GM19452 (cell line): Measurements from ENCODE around the gene TM4SF4.

Experiments
- ATAC-seq: cut with Tn5 transposase; IDR thresholded peaks from one replicate; pipeline ENCODE4 v1.9.1; 2021; ENCODE audit not compliant: unreplicated experiment

The TM4SF4 gene

GRCh38 chr3:149454746-149455145, 19.8 kb upstream of the TM4SF4 start:
- ATAC-seq, result no peak

GRCh38 chr3:149455366-149455765, 19.1 kb upstream of the TM4SF4 start:
- ATAC-seq, result no peak

- no peak for ATAC-seq
Observed at GRCh38 chr3:149455989-149456388, 18.5 kb upstream of the TM4SF4 start.

- no peak for ATAC-seq
Observed at GRCh38 chr3:149459491-149460059, 14.9 kb upstream of the TM4SF4 start.

GRCh38 chr3:149460117-149460516, 14.4 kb upstream of the TM4SF4 start:
- no peak for ATAC-seq

- ATAC-seq, result no peak
Observed at GRCh38 chr3:149462051-149462450, 12.4 kb upstream of the TM4SF4 start.

GRCh38 chr3:149462581-149463011, 11.9 kb upstream of the TM4SF4 start:
- no peak for ATAC-seq

GRCh38 chr3:149463921-149464320, 10.6 kb upstream of the TM4SF4 start:
- ATAC-seq, result no peak

GRCh38 chr3:149464542-149465328, 9.8 kb upstream of the TM4SF4 start:
- no peak for ATAC-seq

- no peak for ATAC-seq
Observed at GRCh38 chr3:149465351-149465883, 9.1 kb upstream of the TM4SF4 start.

GRCh38 chr3:149466192-149466591, 8.3 kb upstream of the TM4SF4 start:
- no peak for ATAC-seq

- ATAC-seq, result peak; percentile 88
Observed at GRCh38 chr3:149468504-149469212, 5.8 kb upstream of the TM4SF4 start.

GRCh38 chr3:149470381-149470780, 4.1 kb upstream of the TM4SF4 start:
- no peak for ATAC-seq

- ATAC-seq, result no peak
Observed at GRCh38 chr3:149472030-149472797, 2.3 kb upstream of the TM4SF4 start.

- ATAC-seq, result no peak
Observed at GRCh38 chr3:149473357-149474249, 894 bp upstream of the TM4SF4 start.

GRCh38 chr3:149475451-149476060, 1.1 kb downstream of the TM4SF4 start:
- no peak for ATAC-seq

GRCh38 chr3:149476225-149476624, 1.7 kb downstream of the TM4SF4 start:
- no peak for ATAC-seq

GRCh38 chr3:149479621-149480325, 5.3 kb downstream of the TM4SF4 start:
- ATAC-seq, result no peak
